Measurements from ENCODE around the gene HOPX.

- TF ChIP-seq ZMAT4 (CRISPR knock-in tag; IDR thresholded peaks at IDR 0.05) (no peak), CTCF (IDR thresholded peaks at IDR 0.05) (no peak), E2F4 (CRISPR knock-in tag; IDR thresholded peaks at IDR 0.05; ENCODE audit: borderline replicate concordance, low read depth) (no peak), IRF2 (CRISPR knock-in tag; IDR thresholded peaks at IDR 0.05; ENCODE audit: borderline replicate concordance, low read depth) (no peak), SP1 (CRISPR knock-in tag; conservative IDR thresholded peaks at IDR 0.05) (no peak), FOXP1 (CRISPR knock-in tag; IDR thresholded peaks at IDR 0.05; ENCODE audit: borderline replicate concordance) (no peak), ETV6 (CRISPR knock-in tag; IDR thresholded peaks at IDR 0.05) (no peak), MLX (CRISPR knock-in tag; IDR thresholded peaks at IDR 0.05) (no peak), GABPB1 (CRISPR knock-in tag; IDR thresholded peaks at IDR 0.05) (no peak), CBFB (CRISPR knock-in tag; IDR thresholded peaks at IDR 0.05; ENCODE audit: low read depth) (no peak), ZBTB21 (CRISPR knock-in tag; IDR thresholded peaks at IDR 0.05; ENCODE audit: borderline replicate concordance) (no peak), NFE2L1 (CRISPR knock-in tag; IDR thresholded peaks at IDR 0.05) (no peak), HMGXB4 (CRISPR knock-in tag; IDR thresholded peaks at IDR 0.05) (no peak), ZSCAN18 (CRISPR knock-in tag; IDR thresholded peaks at IDR 0.05) (no peak)
Measured at GRCh38 chr4:56653461-56654237, 27.4 kb downstream of the HOPX start.

Data from WTC11 (cell line).